Measurements from ENCODE around the gene ASB4. TPM values are rescaled to one million over a fixed set of nuclear protein-coding genes. Genes with fewer than 3 reads are reported as not detected.

The ASB4 gene
- total and polyA plus RNA-seq, 2 donors (not counting 3 experiments of a cell fraction or from before 2014, with no cell fraction given), result not detected

DNA sequence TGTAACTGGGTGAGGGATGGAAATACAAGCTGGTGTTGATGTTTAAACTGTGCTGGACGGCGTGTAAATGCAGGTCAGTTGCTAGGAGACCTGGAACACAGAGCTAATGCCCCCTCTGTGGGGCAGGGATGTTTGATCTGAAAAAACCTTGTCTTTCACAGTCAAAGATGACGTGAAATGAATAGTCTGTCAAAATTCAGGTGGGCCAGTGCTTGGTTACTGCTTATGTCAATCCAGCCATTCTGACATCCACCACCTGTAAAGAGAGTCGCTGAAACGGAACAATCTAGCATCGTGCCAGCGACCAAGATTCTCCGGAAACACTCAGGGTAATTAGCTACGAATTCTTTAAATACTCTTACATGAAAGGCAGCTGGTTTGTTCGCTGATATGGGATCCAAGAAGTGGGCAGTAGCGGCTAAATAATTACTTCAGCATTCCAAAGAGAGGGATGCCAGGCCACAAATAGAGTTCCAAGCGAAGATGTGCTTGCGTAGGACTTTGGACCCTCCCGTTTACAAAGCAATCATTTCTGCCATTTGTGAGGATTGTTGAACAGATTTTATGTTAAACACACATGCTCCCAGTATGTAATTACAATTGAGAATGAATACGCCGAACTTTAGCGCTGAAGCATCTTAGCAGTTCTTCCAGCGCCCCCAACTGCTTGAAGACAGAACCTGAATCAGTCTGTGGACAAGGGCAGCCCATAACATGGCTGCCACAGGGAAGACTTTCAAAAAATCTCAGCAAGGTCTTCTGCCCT is 7.3 kb upstream of the ASB4 start:
- TF ChIP-seq POLR2AphosphoS5 (IDR thresholded peaks at IDR 0.05; ENCODE audit: insufficient read depth, low read depth, low read length), result no peak
- TF ChIP-seq, protein P1, sequence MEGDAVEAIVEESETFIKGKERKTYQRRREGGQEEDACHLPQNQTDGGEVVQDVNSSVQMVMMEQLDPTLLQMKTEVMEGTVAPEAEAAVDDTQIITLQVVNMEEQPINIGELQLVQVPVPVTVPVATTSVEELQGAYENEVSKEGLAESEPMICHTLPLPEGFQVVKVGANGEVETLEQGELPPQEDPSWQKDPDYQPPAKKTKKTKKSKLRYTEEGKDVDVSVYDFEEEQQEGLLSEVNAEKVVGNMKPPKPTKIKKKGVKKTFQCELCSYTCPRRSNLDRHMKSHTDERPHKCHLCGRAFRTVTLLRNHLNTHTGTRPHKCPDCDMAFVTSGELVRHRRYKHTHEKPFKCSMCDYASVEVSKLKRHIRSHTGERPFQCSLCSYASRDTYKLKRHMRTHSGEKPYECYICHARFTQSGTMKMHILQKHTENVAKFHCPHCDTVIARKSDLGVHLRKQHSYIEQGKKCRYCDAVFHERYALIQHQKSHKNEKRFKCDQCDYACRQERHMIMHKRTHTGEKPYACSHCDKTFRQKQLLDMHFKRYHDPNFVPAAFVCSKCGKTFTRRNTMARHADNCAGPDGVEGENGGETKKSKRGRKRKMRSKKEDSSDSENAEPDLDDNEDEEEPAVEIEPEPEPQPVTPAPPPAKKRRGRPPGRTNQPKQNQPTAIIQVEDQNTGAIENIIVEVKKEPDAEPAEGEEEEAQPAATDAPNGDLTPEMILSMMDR (IDR thresholded peaks at IDR 0.05; ENCODE audit: extremely low read depth in 1 of 2, insufficient read depth in 1 of 2, low read depth in 1 of 2, low read length in 2 of 2), result peak; percentile 29 to 40
- Histone ChIP-seq H3K4me2 (ENCODE audit: insufficient read depth, low read length) (no peak overlapping the region), H3K36me3 (ENCODE audit: control insufficient read depth in 2 of 2, extremely low read depth in 1 of 2, insufficient read depth in 2 of 2, low read length in 2 of 2) (no peaks in the 10 kb centered on the region), H3K4me3 (replicated peaks in 1 of 3; ENCODE audit: insufficient read depth in 1 of 3, low read depth in 1 of 3, low read length in 3 of 3) (no peak overlapping the region), H3K27ac (ENCODE audit: insufficient read depth, low read depth, low read length) (no peak overlapping the region), H3K9me1 (replicated peaks; ENCODE audit: control insufficient read depth, extremely low read depth, insufficient read depth, low read length) (no peaks in the 10 kb centered on the region), H3K9ac (replicated peaks; ENCODE audit: extremely low read depth, insufficient read depth, low read length) (no peak overlapping the region), H3K4me1 (ENCODE audit: control insufficient read depth, extremely low read depth, insufficient read depth, low read length) (no peaks in the 10 kb centered on the region), H3K27me3 (ENCODE audit: control insufficient read depth in 2 of 2, insufficient read depth in 2 of 2, low read length in 2 of 2) (peaks cover 2 to 6% of the 10 kb centered on the region in 2 experiments), H3K79me2 (ENCODE audit: control insufficient read depth, insufficient read depth, low read length) (no peaks in the 10 kb centered on the region), H4K20me1 (replicated peaks; ENCODE audit: control insufficient read depth, extremely low read depth, insufficient read depth, low read length) (no peaks in the 10 kb centered on the region), H2AFZ (ENCODE audit: low read depth, low read length) (peak overlapping the region; percentile 64), H3K9me3 (replicated peaks; ENCODE audit: control insufficient read depth, insufficient read depth, low read length) (no peaks in the 10 kb centered on the region)
- dilution Hi-C loops (cut with MboI; ENCODE audit: extremely low pct_ligation_motif_present, low sequenced_read_pairs) (no loop called here), intact Hi-C loops (cut with micrococcal nuclease) (loop anchor here (5.0 kb wide), 4 partner anchors 231 to 821 kb away; partner anchors contain the start of genes PPP1R9A and SGCE)
- DNase-seq (ENCODE audit: low read depth, low spot score) (peak; percentile 19), FAIRE-seq (peak; percentile 72)
- BruUV-seq (replicated peaks), result no TSS peak
- CTCF ChIA-PET, result interaction anchor here (0.8 to 8.0 kb wide), 9 partner anchors 12 to 1190 kb away, joined by 3 to 131 read pairs (median 7); partner anchors contain the start of genes PON2, PON3 and SGCE
- POLR2A ChIA-PET, result no interaction called here

Measured in endothelial cell of umbilical vein (primary cell).